ENCODE measurements around the gene ASIC3. TPM values are rescaled to one million over a fixed set of nuclear protein-coding genes. Genes with fewer than 3 reads are reported as not detected.
A peak's percentile ranks its signal among the peaks of the same experiment; 100 is the strongest.

Gene ASIC3
- total and polyA plus RNA-seq, 2 experiments from 2014 or later: 2.1 to 4.5 TPM

DNA sequence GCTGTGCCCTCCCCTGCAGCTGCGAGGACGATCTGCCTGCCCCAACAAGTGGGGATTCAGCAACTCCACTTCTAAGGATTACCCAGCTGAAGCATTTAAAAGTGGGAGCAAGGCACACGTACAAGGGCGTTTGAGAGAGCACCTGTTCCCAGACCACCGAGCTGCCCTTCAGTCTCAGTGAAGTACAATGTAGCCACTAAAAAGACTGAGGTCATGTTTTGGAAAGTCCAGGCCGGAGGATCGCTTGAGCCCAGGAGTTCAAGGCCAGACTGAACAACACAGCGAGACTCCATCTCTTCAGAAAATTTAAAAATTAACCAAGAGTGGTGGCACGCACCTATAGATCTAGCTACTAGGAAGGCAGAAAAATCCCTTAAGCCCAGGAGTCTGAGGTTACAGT lies 42.8 kb upstream of the ASIC3 start:
- H3K4me2 ChIP-seq: no peak overlapping the region
- WGBS (ENCODE audit: low lambda C conversion rate, missing lambda C conversion rate): 80% methylated on average over 9 of the region's 9 CpGs
- no peak overlapping the region for H2AFZ ChIP-seq
- H3K36me3 ChIP-seq (replicated peaks; ENCODE audit: insufficient read depth, low read depth): no peaks in the 10 kb centered on the region
- H3K27ac ChIP-seq: no peak overlapping the region
- no peak overlapping the region for H3K4me3 ChIP-seq
- no peaks in the 10 kb centered on the region for H3K9me2 ChIP-seq (replicated peaks; ENCODE audit: insufficient read depth)
- no peaks in the 10 kb centered on the region for H3K79me2 ChIP-seq
- peaks cover 13% of the 10 kb centered on the region for H3K4me1 ChIP-seq (ENCODE audit: insufficient read depth)
- H4K20me1 ChIP-seq (ENCODE audit: insufficient read depth, poor library complexity, severe bottlenecking): no peaks in the 10 kb centered on the region
- TF ChIP-seq EZH2 (IDR thresholded peaks at IDR 0.05; ENCODE audit: borderline replicate concordance): no peak
- TF ChIP-seq, protein P1, sequence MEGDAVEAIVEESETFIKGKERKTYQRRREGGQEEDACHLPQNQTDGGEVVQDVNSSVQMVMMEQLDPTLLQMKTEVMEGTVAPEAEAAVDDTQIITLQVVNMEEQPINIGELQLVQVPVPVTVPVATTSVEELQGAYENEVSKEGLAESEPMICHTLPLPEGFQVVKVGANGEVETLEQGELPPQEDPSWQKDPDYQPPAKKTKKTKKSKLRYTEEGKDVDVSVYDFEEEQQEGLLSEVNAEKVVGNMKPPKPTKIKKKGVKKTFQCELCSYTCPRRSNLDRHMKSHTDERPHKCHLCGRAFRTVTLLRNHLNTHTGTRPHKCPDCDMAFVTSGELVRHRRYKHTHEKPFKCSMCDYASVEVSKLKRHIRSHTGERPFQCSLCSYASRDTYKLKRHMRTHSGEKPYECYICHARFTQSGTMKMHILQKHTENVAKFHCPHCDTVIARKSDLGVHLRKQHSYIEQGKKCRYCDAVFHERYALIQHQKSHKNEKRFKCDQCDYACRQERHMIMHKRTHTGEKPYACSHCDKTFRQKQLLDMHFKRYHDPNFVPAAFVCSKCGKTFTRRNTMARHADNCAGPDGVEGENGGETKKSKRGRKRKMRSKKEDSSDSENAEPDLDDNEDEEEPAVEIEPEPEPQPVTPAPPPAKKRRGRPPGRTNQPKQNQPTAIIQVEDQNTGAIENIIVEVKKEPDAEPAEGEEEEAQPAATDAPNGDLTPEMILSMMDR (IDR thresholded peaks at IDR 0.05; ENCODE audit: poor library complexity): no peak
- no peak for TF ChIP-seq EZH2phosphoT487 (IDR thresholded peaks at IDR 0.05; ENCODE audit: low read depth, severe bottlenecking, unreplicated experiment)
- no peaks in the 10 kb centered on the region for H3K27me3 ChIP-seq
- DNase-seq (ENCODE audit: low spot score): no peak
- no peaks in the 10 kb centered on the region for H3K9me3 ChIP-seq (ENCODE audit: low read depth)

DNA sequence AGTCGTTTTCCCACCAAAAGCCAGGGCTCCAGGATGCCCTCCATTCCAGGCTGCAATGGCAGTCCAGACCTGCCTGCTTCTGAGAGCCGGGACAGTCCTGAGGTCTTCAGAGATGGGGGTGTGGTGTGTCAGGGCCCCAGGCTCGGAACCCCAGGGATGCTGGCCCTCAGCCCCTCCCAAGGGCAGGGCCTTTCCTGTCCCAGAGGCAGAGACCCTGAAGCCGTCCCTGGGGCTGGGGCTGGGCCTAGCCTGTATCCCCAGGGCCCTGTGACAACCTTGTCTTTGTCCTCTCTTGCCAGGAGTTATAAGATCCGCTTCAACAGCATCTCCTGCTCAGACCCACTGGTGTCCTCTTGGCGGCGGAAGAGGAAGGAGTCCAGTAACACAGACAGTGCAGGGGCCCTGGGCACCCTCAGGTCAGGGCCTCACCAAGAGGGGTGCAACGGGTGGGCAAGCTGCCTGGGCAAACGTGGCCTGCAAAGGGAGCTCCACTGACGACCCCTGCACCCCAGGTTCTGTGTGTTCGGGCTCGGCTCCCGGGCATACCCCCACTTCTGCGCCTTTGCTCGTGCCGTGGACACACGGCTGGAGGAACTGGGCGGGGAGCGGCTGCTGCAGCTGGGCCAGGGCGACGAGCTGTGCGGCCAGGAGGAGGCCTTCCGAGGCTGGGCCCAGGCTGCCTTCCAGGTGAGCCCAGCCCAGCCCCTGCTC lies 41.6 kb upstream of the ASIC3 start:
- H3K27ac ChIP-seq: no peak overlapping the region
- no peaks in the 10 kb centered on the region for H3K36me3 ChIP-seq (replicated peaks; ENCODE audit: insufficient read depth, low read depth)
- H3K4me2 ChIP-seq: no peak overlapping the region
- no peaks in the 10 kb centered on the region for H3K9me3 ChIP-seq (ENCODE audit: low read depth)
- TF ChIP-seq EZH2phosphoT487 (IDR thresholded peaks at IDR 0.05; ENCODE audit: low read depth, severe bottlenecking, unreplicated experiment): no peak
- TF ChIP-seq, protein P1 (IDR thresholded peaks at IDR 0.05; ENCODE audit: poor library complexity): no peak
- TF ChIP-seq EZH2 (IDR thresholded peaks at IDR 0.05; ENCODE audit: borderline replicate concordance): no peak
- H3K4me1 ChIP-seq (ENCODE audit: insufficient read depth): peaks cover 14% of the 10 kb centered on the region
- DNase-seq (ENCODE audit: low spot score): peak; percentile 4
- H2AFZ ChIP-seq: no peak overlapping the region
- H3K79me2 ChIP-seq: no peaks in the 10 kb centered on the region
- no peaks in the 10 kb centered on the region for H3K9me2 ChIP-seq (replicated peaks; ENCODE audit: insufficient read depth)
- H3K27me3 ChIP-seq: no peaks in the 10 kb centered on the region
- 93% methylated on average over 22 of the region's 23 CpGs for WGBS (ENCODE audit: low lambda C conversion rate, missing lambda C conversion rate)
- H4K20me1 ChIP-seq (ENCODE audit: insufficient read depth, poor library complexity, severe bottlenecking): no peaks in the 10 kb centered on the region
- no peak overlapping the region for H3K4me3 ChIP-seq

DNA sequence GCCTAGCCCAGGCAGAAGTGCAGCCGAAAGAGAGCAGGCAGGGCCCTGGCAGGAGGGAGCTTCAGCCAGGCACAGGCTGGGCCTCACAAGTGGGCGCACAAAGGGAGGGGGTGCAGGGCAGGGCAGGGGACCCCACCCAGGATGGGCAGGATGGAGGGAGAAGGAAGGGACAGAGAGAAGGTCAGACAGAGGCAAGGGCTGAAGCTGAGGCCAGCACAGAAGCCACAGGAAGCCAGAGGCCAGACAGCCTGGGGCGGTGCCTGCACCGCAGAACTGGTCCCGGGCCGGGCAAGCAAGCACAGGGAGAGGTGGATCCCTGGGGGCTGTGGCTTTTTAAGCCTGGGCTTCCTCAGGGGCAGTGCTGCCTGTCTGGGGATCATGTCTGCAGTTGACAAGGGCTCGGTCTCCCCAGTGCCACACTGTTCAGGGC lies 40.8 kb upstream of the ASIC3 start:
- 65% methylated on average over 7 of the region's 7 CpGs for WGBS (ENCODE audit: low lambda C conversion rate, missing lambda C conversion rate)
- no peaks in the 10 kb centered on the region for H3K27me3 ChIP-seq
- H3K9me2 ChIP-seq (replicated peaks; ENCODE audit: insufficient read depth): no peaks in the 10 kb centered on the region
- no peaks in the 10 kb centered on the region for H4K20me1 ChIP-seq (ENCODE audit: insufficient read depth, poor library complexity, severe bottlenecking)
- H3K4me2 ChIP-seq: no peak overlapping the region
- no peak for TF ChIP-seq EZH2phosphoT487 (IDR thresholded peaks at IDR 0.05; ENCODE audit: low read depth, severe bottlenecking, unreplicated experiment)
- no peak for TF ChIP-seq EZH2 (IDR thresholded peaks at IDR 0.05; ENCODE audit: borderline replicate concordance)
- TF ChIP-seq, protein P1 (IDR thresholded peaks at IDR 0.05; ENCODE audit: poor library complexity): no peak
- H3K9me3 ChIP-seq (ENCODE audit: low read depth): no peaks in the 10 kb centered on the region
- no peak overlapping the region for H2AFZ ChIP-seq
- DNase-seq (ENCODE audit: low spot score): no peak
- no peaks in the 10 kb centered on the region for H3K36me3 ChIP-seq (replicated peaks; ENCODE audit: insufficient read depth, low read depth)
- peaks cover 19% of the 10 kb centered on the region for H3K4me1 ChIP-seq (ENCODE audit: insufficient read depth)
- H3K27ac ChIP-seq: no peak overlapping the region
- H3K79me2 ChIP-seq: no peaks in the 10 kb centered on the region
- H3K4me3 ChIP-seq: no peak overlapping the region
